ENCODE data around the gene WFDC2. TPM values are rescaled to one million over a fixed set of nuclear protein-coding genes. Genes with fewer than 3 reads are reported as not detected.

Gene WFDC2
- total RNA-seq, 2 experiments from 2014 or later: not detected

DNA sequence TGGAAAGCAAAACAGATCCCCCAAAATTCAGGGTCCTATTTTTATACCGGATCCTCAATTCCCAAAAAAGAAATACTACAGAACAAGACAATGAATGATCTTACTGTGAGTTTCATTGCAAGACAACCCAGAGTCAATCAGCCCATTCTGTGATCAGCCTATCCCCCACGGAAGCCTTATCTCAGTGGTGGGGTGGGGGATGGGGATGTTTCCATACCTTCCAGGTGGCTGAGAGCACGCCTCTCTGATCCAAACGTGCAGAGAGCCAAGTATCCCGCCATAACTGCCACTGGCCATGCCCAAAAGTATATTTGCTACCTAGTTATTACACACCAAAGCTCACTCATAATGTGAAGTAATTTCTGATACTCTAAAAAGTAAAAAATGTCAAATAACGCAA lies 15.1 kb downstream of the WFDC2 start:
- Mint-ChIP-seq H3K27ac (no peak overlapping the region), H3K27me3 (peaks cover 41% of the 10 kb centered on the region), H3K4me3 (no peak overlapping the region), H3K9me3 (no peaks in the 10 kb centered on the region), H3K4me1 (no peaks in the 10 kb centered on the region), H3K36me3 (ENCODE audit: low read depth) (no peaks in the 10 kb centered on the region)
- no peak for DNase-seq
- ChIA-PET CTCF (no interaction called here), POLR2A (no interaction called here)

DNA sequence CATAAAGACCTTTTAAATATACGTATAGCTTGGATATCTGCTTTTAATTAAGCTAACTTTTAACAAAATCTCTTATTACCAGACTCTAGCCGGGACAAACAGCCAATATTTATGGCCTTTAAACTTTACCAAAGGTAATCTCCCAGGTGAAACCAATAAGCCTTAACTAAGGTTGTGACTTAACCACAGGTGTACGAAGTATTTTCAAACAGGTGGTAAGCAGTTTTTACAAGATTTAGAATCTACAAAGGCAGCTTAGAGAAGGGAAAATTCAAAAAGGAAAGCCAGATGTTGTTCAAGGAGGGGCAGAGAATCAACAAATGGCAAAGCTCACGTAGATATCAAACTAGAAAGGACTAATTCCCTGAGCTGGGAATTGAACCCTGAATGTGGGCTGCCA lies 15.8 kb downstream of the WFDC2 start:
- no peaks in the 10 kb centered on the region for H3K36me3 Mint-ChIP-seq (ENCODE audit: low read depth)
- no peak overlapping the region for H3K27ac Mint-ChIP-seq
- ChIA-PET POLR2A (no interaction called here), CTCF (interaction anchor here (0.8 to 0.9 kb wide), 2 partner anchors 14 to 36 kb away, joined by 3 read pairs; no protein-coding TSS in a partner anchor)
- H3K27me3 Mint-ChIP-seq: peaks cover 38% of the 10 kb centered on the region
- no peak for DNase-seq
- H3K4me1 Mint-ChIP-seq: no peaks in the 10 kb centered on the region
- no peak overlapping the region for H3K4me3 Mint-ChIP-seq
- H3K9me3 Mint-ChIP-seq: no peaks in the 10 kb centered on the region

DNA sequence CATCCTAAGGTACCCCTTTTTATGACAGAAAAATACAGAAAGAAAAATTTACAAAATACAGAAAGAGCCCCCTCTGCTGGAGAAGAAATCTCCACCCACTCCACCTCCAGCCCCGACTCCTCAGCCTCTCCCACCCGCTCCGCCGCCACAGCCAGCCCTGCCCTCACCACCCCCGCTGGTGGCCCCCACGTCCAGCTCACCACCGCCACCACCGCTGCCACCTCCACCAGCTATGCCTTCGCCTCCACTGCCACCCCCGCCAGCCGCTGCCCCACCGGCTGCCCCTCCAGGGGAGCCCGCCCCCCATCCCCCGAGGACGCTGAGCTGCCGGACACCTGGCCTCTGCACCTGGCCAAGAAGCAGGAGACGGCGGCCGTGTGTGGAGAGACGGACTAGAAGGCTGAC lies 17.7 kb downstream of the WFDC2 start:
- Mint-ChIP-seq H3K27ac (no peak overlapping the region), H3K36me3 (ENCODE audit: low read depth) (no peaks in the 10 kb centered on the region), H3K9me3 (no peaks in the 10 kb centered on the region), H3K4me3 (no peak overlapping the region), H3K27me3 (peaks cover 32% of the 10 kb centered on the region), H3K4me1 (no peaks in the 10 kb centered on the region)
- CTCF ChIA-PET: no interaction called here
- POLR2A ChIA-PET: no interaction called here
- no peak for DNase-seq

DNA sequence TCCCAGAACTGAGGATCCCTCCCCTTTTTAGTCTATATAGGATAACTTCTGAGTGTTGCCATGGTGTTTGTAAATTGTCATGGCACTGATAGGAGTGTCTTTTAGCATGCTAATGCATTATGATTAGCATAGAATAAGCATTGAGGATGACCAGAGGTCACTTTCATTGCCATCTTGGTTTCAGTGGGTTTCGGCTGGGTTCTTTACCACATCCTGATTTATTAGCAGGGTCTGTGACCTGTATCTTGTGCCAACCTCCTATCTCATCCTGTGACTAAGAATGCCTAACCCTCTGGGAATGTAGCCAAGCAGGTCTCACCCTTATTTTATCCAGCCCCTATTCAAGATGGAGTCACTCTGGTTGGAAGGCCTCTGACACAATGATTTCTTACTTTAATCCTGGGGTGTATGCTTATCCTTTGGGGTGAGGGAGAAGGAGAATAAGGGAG lies 19.6 kb downstream of the WFDC2 start:
- Mint-ChIP-seq H3K4me3 (no peak overlapping the region), H3K36me3 (ENCODE audit: low read depth) (no peaks in the 10 kb centered on the region), H3K27ac (no peak overlapping the region), H3K4me1 (no peaks in the 10 kb centered on the region), H3K9me3 (no peaks in the 10 kb centered on the region), H3K27me3 (peaks cover 29% of the 10 kb centered on the region)
- POLR2A ChIA-PET: no interaction called here
- CTCF ChIA-PET: no interaction called here
- DNase-seq: no peak

DNA sequence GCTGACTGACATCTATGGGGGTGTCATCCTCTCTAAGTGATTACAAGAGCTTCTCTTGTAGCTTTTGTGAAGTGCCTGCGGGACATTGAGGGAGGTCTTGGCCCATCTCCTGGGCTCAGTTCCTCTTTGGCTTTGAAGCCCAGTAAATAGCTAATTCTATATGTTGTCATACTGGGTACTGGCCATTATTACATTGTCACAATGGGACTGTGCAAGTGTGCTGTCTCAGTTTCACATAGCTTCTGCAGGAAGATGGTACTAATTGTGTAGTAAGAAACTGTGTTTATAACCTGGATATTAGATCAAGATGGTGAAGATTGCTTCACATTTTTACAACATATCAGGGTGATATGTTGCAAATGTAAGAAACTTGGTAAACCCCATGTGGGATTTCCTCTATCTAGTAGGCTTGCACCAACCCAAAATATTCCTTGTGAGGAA lies 26.0 kb downstream of the WFDC2 start:
- CTCF ChIA-PET: no interaction called here
- Mint-ChIP-seq H3K27ac (no peak overlapping the region), H3K9me3 (no peaks in the 10 kb centered on the region), H3K4me1 (no peaks in the 10 kb centered on the region), H3K4me3 (no peak overlapping the region), H3K36me3 (ENCODE audit: low read depth) (no peaks in the 10 kb centered on the region), H3K27me3 (peaks cover 31% of the 10 kb centered on the region)
- DNase-seq: no peak
- POLR2A ChIA-PET: no interaction called here

DNA sequence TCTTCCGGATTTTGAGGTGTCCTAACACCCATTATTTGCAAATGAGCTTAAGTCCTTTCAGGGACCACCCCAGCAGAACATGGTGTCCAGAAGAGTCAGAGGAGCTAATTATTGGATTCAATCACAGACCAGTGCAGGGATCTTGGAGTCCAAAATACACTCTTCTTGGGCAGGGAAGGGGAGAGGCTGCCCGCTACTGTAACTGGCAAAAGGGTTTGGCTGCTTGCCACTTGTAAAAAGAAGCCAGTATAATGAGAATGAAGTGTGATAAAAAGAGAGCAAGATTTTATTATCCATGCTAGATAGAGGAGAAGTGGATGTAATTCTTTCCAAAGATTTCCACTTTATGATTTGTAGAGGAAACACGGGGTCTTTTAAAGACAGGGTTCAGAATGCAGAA lies 26.6 kb downstream of the WFDC2 start:
- H3K27ac Mint-ChIP-seq: no peak overlapping the region
- CTCF ChIA-PET: interaction anchor here (1.0 kb wide), 1 partner anchor 177 kb away, joined by 3 read pairs; no protein-coding TSS in a partner anchor

DNA sequence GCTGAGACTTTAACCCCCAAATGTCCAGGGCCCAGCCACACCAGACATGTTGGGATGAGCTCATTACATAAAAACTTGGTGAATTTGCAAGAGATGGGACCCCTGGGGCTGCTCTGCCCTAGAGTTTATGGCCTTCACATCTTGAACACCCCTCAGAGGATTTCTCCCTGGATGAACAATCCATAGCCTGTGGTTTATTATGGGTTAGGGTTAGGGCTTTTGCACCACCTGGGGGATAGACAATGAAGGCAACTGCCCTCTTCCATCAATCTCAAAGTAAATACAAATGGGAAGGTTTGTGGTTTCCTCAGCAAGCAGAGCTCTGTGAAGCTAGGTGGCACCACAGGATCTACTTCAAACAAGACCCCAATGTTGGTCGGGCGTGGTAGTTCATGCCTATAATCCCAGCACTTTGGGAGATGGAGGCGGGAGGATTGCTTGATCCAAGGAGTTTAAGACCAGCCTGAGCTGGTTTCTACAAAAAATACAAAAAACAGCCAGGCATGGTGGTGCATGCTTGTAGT lies 28.5 kb downstream of the WFDC2 start:
- H3K9me3 Mint-ChIP-seq: no peaks in the 10 kb centered on the region
- no peak for DNase-seq
- no peak overlapping the region for H3K27ac Mint-ChIP-seq
- H3K27me3 Mint-ChIP-seq: peaks cover 40% of the 10 kb centered on the region
- POLR2A ChIA-PET: no interaction called here
- H3K4me1 Mint-ChIP-seq: no peaks in the 10 kb centered on the region
- H3K36me3 Mint-ChIP-seq (ENCODE audit: low read depth): no peaks in the 10 kb centered on the region
- no peak overlapping the region for H3K4me3 Mint-ChIP-seq
- CTCF ChIA-PET: interaction anchor here (0.6 kb wide), 1 partner anchor 185 kb away, joined by 4 read pairs; no protein-coding TSS in a partner anchor

More for the DNA sequence above, 26.6 kb downstream of the WFDC2 start:
- Mint-ChIP-seq H3K4me1 (no peaks in the 10 kb centered on the region), H3K27me3 (peaks cover 34% of the 10 kb centered on the region), H3K4me3 (no peak overlapping the region), H3K36me3 (ENCODE audit: low read depth) (no peaks in the 10 kb centered on the region), H3K9me3 (no peaks in the 10 kb centered on the region)
- no peak for DNase-seq
- POLR2A ChIA-PET: no interaction called here

DNA sequence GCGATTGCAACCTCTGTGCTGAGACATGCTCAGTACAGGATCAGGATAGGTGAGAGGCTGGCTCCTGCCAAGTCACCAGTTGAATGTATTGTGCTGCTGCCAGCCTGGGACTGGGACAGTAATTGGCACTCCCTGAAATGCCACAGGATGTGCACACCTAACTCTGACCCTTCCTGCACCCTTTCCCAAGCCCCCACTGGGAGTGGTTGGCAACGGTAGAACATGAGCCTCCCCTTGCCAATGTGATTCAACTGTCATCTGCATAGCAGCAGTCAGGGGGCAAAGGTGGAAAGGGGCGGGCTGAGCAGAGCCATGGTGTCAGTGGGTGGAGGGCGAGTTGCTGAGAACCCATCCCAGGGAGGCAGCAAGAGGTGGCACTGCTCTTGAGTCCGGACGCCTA lies 30.5 kb downstream of the WFDC2 start:
- no peak overlapping the region for H3K4me3 Mint-ChIP-seq
- H3K27me3 Mint-ChIP-seq: peaks cover 47% of the 10 kb centered on the region
- no peaks in the 10 kb centered on the region for H3K9me3 Mint-ChIP-seq
- DNase-seq: no peak
- ChIA-PET POLR2A (no interaction called here), CTCF (interaction anchor here (0.6 kb wide), 1 partner anchor 14 kb away, joined by 3 read pairs; no protein-coding TSS in a partner anchor)
- H3K36me3 Mint-ChIP-seq (ENCODE audit: low read depth): no peaks in the 10 kb centered on the region
- no peak overlapping the region for H3K27ac Mint-ChIP-seq
- no peaks in the 10 kb centered on the region for H3K4me1 Mint-ChIP-seq

DNA sequence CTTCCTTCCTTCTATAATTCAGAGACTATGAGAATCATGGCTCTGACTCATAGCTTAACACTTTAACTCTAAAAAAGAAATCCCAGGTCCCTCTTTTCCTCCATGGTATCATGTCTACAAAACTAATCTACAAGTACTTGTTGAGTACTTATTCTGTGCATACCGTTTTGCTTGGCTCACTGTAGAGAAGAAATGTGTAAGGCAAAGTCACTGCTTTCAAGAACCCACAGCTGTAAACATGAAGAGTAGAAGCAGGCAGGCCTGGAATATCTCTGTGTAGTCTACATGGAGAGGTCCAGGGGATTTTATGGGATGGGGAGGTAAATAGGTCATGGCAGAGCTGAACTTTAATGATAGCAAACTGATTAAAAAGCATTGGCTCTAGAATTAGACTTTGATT lies 32.0 kb downstream of the WFDC2 start:
- peaks cover 47% of the 10 kb centered on the region for H3K27me3 Mint-ChIP-seq
- H3K9me3 Mint-ChIP-seq: no peaks in the 10 kb centered on the region
- H3K27ac Mint-ChIP-seq: no peak overlapping the region
- H3K4me3 Mint-ChIP-seq: no peak overlapping the region
- ChIA-PET POLR2A (no interaction called here), CTCF (no interaction called here)
- H3K36me3 Mint-ChIP-seq (ENCODE audit: low read depth): no peaks in the 10 kb centered on the region
- DNase-seq: no peak
- peaks cover 1% of the 10 kb centered on the region for H3K4me1 Mint-ChIP-seq

DNA sequence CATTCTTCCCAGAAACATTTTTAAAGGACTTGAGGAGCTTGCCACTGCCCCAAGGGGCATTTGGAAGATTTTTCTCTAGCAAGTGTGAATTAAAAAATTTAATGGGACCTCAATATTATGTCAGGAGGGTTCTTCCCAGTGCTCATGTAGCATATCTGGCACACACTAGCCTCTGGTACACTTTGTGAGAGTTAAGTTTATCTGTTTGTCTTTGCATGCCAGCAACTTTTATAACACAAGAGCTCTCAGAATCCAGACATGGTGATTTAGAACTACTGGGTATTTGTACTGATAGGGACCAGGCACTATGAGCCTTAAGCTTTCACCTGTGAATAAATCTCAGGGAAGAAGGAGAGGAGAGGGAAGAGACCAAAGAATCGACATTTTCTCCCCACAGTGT lies 33.0 kb downstream of the WFDC2 start:
- H3K4me3 Mint-ChIP-seq: no peak overlapping the region
- H3K9me3 Mint-ChIP-seq: no peaks in the 10 kb centered on the region
- CTCF ChIA-PET: interaction anchor here (0.7 kb wide), 1 partner anchor 67 kb away, joined by 3 read pairs; no protein-coding TSS in a partner anchor
- peaks cover 49% of the 10 kb centered on the region for H3K27me3 Mint-ChIP-seq
- POLR2A ChIA-PET: no interaction called here
- H3K4me1 Mint-ChIP-seq: peaks cover 9% of the 10 kb centered on the region
- no peaks in the 10 kb centered on the region for H3K36me3 Mint-ChIP-seq (ENCODE audit: low read depth)
- H3K27ac Mint-ChIP-seq: no peak overlapping the region
- DNase-seq: no peak

DNA sequence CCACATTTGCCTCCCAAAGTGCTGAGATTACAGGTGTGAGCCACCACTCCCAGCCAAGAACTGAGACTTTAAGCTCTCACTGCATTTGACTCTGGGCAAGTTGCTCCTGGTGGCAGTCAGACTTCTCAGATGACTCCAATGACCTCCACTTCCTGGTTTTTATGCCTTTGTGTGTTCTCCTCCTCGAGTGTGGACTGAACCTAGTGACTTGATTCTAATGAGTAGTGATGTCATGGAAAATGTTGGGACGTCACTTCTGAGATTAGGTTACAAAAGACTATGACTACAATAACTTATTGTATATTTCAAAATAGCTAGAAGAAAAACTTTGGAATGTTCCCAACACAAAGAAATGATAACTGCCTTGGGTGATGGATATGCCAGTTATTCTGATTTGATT lies 33.9 kb downstream of the WFDC2 start:
- no peak overlapping the region for H3K4me3 Mint-ChIP-seq
- ChIA-PET CTCF (no interaction called here), POLR2A (no interaction called here)
- no peak for DNase-seq
- no peaks in the 10 kb centered on the region for H3K36me3 Mint-ChIP-seq (ENCODE audit: low read depth)
- H3K27me3 Mint-ChIP-seq: peaks cover 56% of the 10 kb centered on the region
- H3K9me3 Mint-ChIP-seq: no peaks in the 10 kb centered on the region
- peaks cover 14% of the 10 kb centered on the region for H3K4me1 Mint-ChIP-seq
- H3K27ac Mint-ChIP-seq: no peak overlapping the region

DNA sequence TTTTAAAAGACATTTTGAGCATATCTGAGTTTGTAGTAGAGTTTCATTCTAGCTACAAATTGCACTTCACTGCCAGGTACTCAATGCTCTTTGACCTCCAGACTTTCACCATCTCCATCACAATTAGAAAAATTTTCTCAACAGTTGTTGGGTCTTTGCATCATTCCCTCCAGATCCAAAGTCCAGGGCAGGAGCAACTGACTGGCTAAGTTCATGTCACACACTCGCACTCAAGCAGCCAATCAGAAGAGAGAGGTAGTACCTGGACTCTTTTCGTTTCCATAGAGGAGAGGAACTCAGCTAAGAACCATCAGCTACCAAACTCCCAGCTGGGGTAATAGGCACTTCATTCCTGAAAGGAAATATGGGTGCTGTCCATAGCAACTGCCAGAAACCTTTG lies 36.8 kb downstream of the WFDC2 start:
- Mint-ChIP-seq H3K9me3 (no peaks in the 10 kb centered on the region), H3K27ac (no peak overlapping the region), H3K27me3 (peaks cover 52% of the 10 kb centered on the region), H3K4me3 (no peak overlapping the region), H3K4me1 (peaks cover 14% of the 10 kb centered on the region), H3K36me3 (ENCODE audit: low read depth) (no peaks in the 10 kb centered on the region)
- no peak for DNase-seq
- ChIA-PET POLR2A (no interaction called here), CTCF (no interaction called here)

DNA sequence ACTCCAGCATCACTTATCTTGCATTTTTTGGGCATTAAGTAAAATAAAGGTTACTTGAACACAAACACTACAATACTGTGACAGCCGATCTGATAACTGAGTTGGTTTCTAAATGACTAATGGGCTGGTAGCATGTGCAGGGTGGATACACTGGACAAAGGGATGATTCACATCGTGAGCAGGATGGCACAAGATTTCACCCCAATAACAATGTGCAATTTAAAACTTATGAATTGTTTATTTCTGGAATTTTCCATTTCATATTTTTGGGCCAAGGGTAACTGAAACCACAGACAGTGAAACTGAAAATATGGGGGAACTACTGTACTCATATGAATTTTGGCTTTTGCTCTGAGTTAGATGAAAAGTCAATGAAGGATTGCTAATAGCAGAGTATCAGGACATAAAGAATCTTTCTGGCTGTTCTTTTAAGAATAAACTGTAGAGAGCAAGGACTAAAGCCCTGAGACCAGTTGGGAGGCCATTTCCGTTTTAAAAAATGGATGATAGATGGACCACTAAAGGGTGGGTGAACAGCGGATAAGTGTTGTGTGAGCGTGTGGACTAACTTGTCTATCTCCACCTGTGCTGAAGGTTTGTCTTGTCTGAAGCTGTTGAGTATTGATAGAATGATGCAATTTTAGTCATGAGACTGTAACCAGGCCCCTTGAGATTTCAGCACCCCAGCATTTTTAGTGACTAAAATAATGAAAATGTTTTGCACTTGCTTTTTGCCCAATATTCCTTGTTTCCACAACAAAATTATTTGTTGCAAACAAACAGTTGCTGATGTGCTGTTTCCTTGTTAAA lies 37.7 kb downstream of the WFDC2 start:
- no peak for DNase-seq
- no peaks in the 10 kb centered on the region for H3K36me3 Mint-ChIP-seq (ENCODE audit: low read depth)
- H3K4me3 Mint-ChIP-seq: no peak overlapping the region
- peaks cover 47% of the 10 kb centered on the region for H3K27me3 Mint-ChIP-seq
- ChIA-PET POLR2A (no interaction called here), CTCF (no interaction called here)
- H3K9me3 Mint-ChIP-seq: no peaks in the 10 kb centered on the region
- H3K27ac Mint-ChIP-seq: no peak overlapping the region
- H3K4me1 Mint-ChIP-seq: peaks cover 14% of the 10 kb centered on the region
